OCI-LY7 (cell line): Measurements from ENCODE around the gene WDR47. TPM values are rescaled to one million over a fixed set of nuclear protein-coding genes. Genes with fewer than 3 reads are reported as not detected.
"Not testable (repeated sequence)": the region's sequence is repeated elsewhere in the genome, so short reads cannot be mapped to it uniquely, and the experiment has no call there.

ENCODE experiments used
- BruUV-seq: library from RNA; stranded (reverse); fragments of 400-500 nt; replicated peaks from 2 replicates; lab custom pipeline; 2021; lab: Mats Ljungman, UMichigan
- CTCF ChIA-PET: fragments of 300-600 bp; sonication (Branson Sonifier 250); formaldehyde crosslinking; loops from one replicate; lab custom pipeline; 2022; ENCODE audit warnings: antibody characterized with exemption; ENCODE audit not compliant: unreplicated experiment; lab: Charles Lee
- POLR2A ChIA-PET: fragments of 300-600 bp; sonication (Branson Sonifier 250); formaldehyde crosslinking; loops from one replicate; lab custom pipeline; 2022; ENCODE audit warnings: antibody characterized with exemption; lab: Charles Lee
- DNase-seq: peaks from one replicate; pipeline ENCODE4 v3.0.0-alpha.2; 2015; ENCODE audit warnings: low spot score
- H2AFZ ChIP-seq: fragments of 200-600 bp; sonication (generic), shearing (Covaris generic); 2 replicates; pipeline ENCODE4 v1.6.1; 2014; ENCODE audit warnings: mild to moderate bottlenecking, antibody characterized with exemption, low read length, moderate library complexity
- H3K27ac ChIP-seq: fragments of 200-600 bp; sonication (generic); 2 replicates; pipeline ENCODE4 v1.5.1; 2014; ENCODE audit warnings: mixed run types, low read depth, mild to moderate bottlenecking, moderate library complexity, low read length, inconsistent platforms; ENCODE audit not compliant: poor library complexity, severe bottlenecking
- H3K36me3 ChIP-seq: fragments of 200-600 bp; sonication (generic); 2 replicates; pipeline ENCODE4 v1.6.1; 2014; ENCODE audit warnings: mild to moderate bottlenecking, antibody characterized with exemption, low read length, moderate library complexity, mixed read lengths; ENCODE audit not compliant: insufficient read depth
- H3K4me1 ChIP-seq: fragments of 200-600 bp; sonication (generic); 2 replicates; pipeline ENCODE4 v1.5.1; 2014; ENCODE audit warnings: mild to moderate bottlenecking, low read length; ENCODE audit not compliant: insufficient read depth, poor library complexity, severe bottlenecking
- H3K4me2 ChIP-seq: fragments of 200-600 bp; sonication (generic); 2 replicates; pipeline ENCODE4 v1.6.1; 2014; ENCODE audit warnings: mild to moderate bottlenecking, low read length
- H3K4me3 ChIP-seq: fragments of 200-600 bp; sonication (generic); 2 replicates; pipeline ENCODE4 v1.5.1; 2014; ENCODE audit warnings: mild to moderate bottlenecking, low read depth, low read length; ENCODE audit not compliant: poor library complexity, severe bottlenecking
- H3K79me2 ChIP-seq: fragments of 200-600 bp; sonication (generic); 2 replicates; pipeline ENCODE4 v1.6.1; 2016; ENCODE audit warnings: low read depth, mild to moderate bottlenecking, low read length, moderate library complexity, mixed read lengths; ENCODE audit not compliant: insufficient read depth
- H3K9me2 ChIP-seq: fragments of 200-600 bp; sonication (generic); 2 replicates; pipeline ENCODE4 v1.6.1; 2016; ENCODE audit warnings: mild to moderate bottlenecking, low read length, mixed read lengths; ENCODE audit not compliant: insufficient read depth
- H3K9me3 ChIP-seq: fragments of 200-600 bp; sonication (generic); 2 replicates; pipeline ENCODE4 v1.6.1; 2014; ENCODE audit warnings: mild to moderate bottlenecking, mixed run types, low read length, mixed read lengths
- H4K20me1 ChIP-seq: fragments of 200-600 bp; sonication (generic); 2 replicates; pipeline ENCODE4 v1.6.1; 2014; ENCODE audit warnings: mild to moderate bottlenecking, antibody characterized with exemption, low read length, moderate library complexity, mixed read lengths; ENCODE audit not compliant: insufficient read depth
- EZH2phosphoT487 ChIP-seq: fragments of 200-600 bp; sonication (generic); IDR thresholded peaks from 2 replicates; pipeline ENCODE4 v1.6.1; 2018; ENCODE audit warnings: low read depth, borderline replicate concordance, mild to moderate bottlenecking, mixed run types, antibody characterized with exemption, low read length, moderate library complexity, mixed read lengths
- intact Hi-C: fragments of 100-400 bp; cut with micrococcal nuclease; formaldehyde crosslinking; loops from one replicate; pipeline ENCODE4 v1.10.0; 2022; ENCODE audit not compliant: unreplicated experiment
- total RNA-seq, 2 experiments: library from RNA; depleted of rRNA in 1 of 2; stranded (reverse); fragments of >200 nt in 1 of 2; shearing (Covaris generic) in 1 of 2; gene quantifications; 2 replicates each; pipeline ENCODE4 v1.2.3, GENCODE V29; 2014 to 2022
- TF ChIP-seq, protein P1 (sequence below): fragments of 200-600 bp; sonication (generic); conservative IDR thresholded peaks from 2 replicates; pipeline ENCODE4 v1.5.1; 2014; ENCODE audit warnings: mild to moderate bottlenecking, antibody characterized with exemption, low read length, moderate library complexity, mixed read lengths

WDR47 gene
- total RNA-seq, 2 experiments from 2014 or later: 11.0 to 12.0 TPM

GRCh38 chr1:109020693-109021257 lies 21.1 kb downstream of the WDR47 start:
- peaks cover 9% of the 10 kb centered on the region for H3K9me3 ChIP-seq
- H3K4me2 ChIP-seq: no peak overlapping the region
- H3K4me1 ChIP-seq: no peaks in the 10 kb centered on the region
- H3K4me3 ChIP-seq: no peak overlapping the region
- intact Hi-C loops: loop anchor here (5.0 kb wide), 1 partner anchor 48 kb away; no protein-coding TSS in a partner anchor
- H2AFZ ChIP-seq: no peak overlapping the region
- CTCF ChIA-PET: no interaction called here
- no peak overlapping the region for H3K27ac ChIP-seq
- H3K9me2 ChIP-seq: no peaks in the 10 kb centered on the region
- H4K20me1 ChIP-seq: no peaks in the 10 kb centered on the region
- POLR2A ChIA-PET: interaction anchor here (0.6 to 1.4 kb wide), 9 partner anchors 9 to 469 kb away, joined by 3 to 8 read pairs (median 3); partner anchors contain the start of gene WDR47
- H3K79me2 ChIP-seq: no peaks in the 10 kb centered on the region
- peaks cover 36% of the 10 kb centered on the region for H3K36me3 ChIP-seq
- TF ChIP-seq, protein P1, sequence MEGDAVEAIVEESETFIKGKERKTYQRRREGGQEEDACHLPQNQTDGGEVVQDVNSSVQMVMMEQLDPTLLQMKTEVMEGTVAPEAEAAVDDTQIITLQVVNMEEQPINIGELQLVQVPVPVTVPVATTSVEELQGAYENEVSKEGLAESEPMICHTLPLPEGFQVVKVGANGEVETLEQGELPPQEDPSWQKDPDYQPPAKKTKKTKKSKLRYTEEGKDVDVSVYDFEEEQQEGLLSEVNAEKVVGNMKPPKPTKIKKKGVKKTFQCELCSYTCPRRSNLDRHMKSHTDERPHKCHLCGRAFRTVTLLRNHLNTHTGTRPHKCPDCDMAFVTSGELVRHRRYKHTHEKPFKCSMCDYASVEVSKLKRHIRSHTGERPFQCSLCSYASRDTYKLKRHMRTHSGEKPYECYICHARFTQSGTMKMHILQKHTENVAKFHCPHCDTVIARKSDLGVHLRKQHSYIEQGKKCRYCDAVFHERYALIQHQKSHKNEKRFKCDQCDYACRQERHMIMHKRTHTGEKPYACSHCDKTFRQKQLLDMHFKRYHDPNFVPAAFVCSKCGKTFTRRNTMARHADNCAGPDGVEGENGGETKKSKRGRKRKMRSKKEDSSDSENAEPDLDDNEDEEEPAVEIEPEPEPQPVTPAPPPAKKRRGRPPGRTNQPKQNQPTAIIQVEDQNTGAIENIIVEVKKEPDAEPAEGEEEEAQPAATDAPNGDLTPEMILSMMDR: no peak
- no peak for TF ChIP-seq EZH2phosphoT487
- no TSS peak for BruUV-seq
- no peak for DNase-seq

GRCh38 chr1:109017719-109018118 lies 24.2 kb downstream of the WDR47 start:
- intact Hi-C loops, H3K4me2 ChIP-seq, CTCF ChIA-PET, H3K9me2 ChIP-seq, H3K4me1 ChIP-seq, H3K27ac ChIP-seq, H4K20me1 ChIP-seq, H3K79me2 ChIP-seq, DNase-seq, H3K9me3 ChIP-seq, BruUV-seq, H3K4me3 ChIP-seq, H2AFZ ChIP-seq: not testable (repeated sequence)
- POLR2A ChIA-PET: interaction anchor here (0.5 to 1.1 kb wide), 4 partner anchors 11 to 100 kb away, joined by 3 to 4 read pairs (median 4); no protein-coding TSS in a partner anchor
- peaks cover 47% of the 10 kb centered on the region for H3K36me3 ChIP-seq

GRCh38 chr1:109017134-109017533 lies 24.8 kb downstream of the WDR47 start:
- Histone ChIP-seq H3K9me2 (no peaks in the 10 kb centered on the region), H3K4me1 (no peaks in the 10 kb centered on the region), H3K9me3 (peaks cover 9% of the 10 kb centered on the region), H4K20me1 (no peaks in the 10 kb centered on the region), H3K27ac (no peak overlapping the region), H3K4me2 (no peak overlapping the region), H3K36me3 (peaks cover 47% of the 10 kb centered on the region), H3K4me3 (no peak overlapping the region), H2AFZ (no peak overlapping the region), H3K79me2 (no peaks in the 10 kb centered on the region)
- CTCF ChIA-PET: no interaction called here
- intact Hi-C loops: no loop called here
- TF ChIP-seq, protein P1: no peak
- TF ChIP-seq EZH2phosphoT487: no peak
- BruUV-seq: no TSS peak
- POLR2A ChIA-PET: interaction anchor here (0.7 to 1.4 kb wide), 5 partner anchors 11 to 175 kb away, joined by 3 to 5 read pairs (median 4); no protein-coding TSS in a partner anchor
- no peak for DNase-seq
